Stimulated activated CD8-positive, alpha-beta memory T cell treated with anti-CD3 and anti-CD28 coated beads, Interleukin-15, amount 100 ng/mL, for 1 hour (primary cell): ENCODE measurements around the gene REX1BD.

Experiments used
- DNase-seq: peaks from one replicate; pipeline ENCODE4 v3.0.0-alpha.2; 2020; ENCODE audit warnings: low read depth

Gene REX1BD

DNA sequence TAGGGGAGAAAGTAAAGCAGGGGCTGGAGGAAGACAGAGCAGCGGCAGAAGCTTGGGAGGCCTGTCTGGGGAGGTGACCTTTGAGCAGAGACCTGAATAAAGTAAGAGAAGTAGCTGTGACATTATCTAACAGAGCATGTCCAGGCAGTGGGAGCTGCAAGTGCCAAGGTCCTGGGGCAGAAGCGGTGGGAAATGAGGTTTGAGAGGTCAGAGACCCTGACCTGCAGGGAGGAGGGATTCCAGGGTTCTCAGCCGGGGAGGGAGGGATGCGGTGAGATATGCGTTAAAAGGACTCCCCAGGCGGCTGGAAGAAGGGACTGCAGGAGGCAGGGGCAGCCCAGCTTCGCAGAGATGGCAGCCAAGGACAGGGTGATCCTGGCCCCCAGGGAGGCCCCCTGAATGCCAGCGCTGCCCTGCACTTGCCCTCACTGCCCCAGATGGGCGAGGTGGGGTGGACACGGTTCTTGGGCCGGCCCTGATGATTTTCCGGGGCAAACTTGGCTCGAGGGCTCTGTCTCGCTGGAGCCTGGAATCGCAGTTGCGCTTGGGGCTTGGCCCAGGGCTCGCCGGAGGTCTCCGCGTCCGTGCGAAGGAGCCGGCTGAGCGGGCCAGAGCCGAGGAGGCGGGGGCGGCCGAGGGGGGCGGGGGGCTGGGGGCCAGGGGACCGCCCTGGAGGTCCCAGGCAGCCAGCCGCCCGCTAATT, 14.8 kb downstream of the REX1BD start:
- DNase-seq: no peak

DNA sequence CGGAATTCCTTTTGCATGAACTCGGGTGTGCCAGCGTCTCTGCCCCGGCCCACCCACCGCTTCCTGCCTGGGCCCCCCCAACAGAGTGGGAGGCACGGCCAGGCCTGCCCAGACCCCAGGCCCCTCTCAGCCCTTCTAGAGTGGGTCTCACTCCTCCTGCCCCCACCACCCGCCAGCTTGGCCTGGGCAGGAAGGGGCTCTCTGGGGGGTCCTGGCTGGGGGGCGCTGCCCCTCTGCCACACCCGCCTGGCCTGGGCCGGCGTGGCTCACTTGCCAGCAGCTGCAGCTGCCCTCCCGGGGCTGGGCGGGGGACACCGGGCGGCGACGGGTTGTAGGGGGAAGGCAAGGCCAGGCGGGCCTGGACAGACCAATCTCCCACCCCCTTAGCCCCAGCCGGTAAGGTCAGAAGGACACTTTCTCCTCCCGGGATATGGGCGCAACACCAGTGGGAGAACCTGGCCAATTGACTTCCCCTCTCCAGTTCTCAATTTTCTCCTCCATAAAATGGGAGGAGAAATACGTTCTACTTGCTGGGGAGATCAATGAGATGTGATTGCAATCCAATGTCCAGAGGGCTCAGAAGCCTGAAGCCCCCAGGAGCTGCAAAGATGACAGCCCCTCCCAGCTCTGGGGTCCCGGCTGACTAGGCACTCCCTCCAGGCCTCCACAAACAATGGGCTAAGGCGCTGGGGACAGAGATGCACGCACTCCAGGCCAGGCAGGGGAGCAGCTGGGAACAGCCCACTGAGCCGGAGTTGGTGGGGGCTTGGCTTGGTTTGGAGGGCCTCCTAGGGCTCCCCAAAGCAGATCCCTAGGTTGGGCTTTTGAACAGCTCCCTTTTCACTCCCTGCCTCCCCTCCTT, 15.6 kb downstream of the REX1BD start:
- no peak for DNase-seq

DNA sequence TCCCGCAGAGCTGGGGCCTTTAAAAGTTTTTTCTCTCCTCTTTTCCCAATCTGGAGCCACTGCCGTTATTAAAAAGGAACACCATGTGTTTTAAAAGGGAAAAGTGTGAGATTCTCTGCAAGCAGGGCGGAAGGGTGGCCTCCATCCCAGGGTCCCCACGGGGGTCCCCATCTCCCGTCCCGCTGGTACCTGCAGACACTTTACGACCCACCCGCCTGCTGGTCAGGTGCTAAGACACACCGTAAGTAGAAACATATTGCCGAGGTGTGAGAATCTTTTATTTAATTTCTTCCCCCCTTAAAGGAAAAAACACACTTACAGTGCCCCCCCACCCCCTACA, 16.2 kb downstream of the REX1BD start:
- no peak for DNase-seq

DNA sequence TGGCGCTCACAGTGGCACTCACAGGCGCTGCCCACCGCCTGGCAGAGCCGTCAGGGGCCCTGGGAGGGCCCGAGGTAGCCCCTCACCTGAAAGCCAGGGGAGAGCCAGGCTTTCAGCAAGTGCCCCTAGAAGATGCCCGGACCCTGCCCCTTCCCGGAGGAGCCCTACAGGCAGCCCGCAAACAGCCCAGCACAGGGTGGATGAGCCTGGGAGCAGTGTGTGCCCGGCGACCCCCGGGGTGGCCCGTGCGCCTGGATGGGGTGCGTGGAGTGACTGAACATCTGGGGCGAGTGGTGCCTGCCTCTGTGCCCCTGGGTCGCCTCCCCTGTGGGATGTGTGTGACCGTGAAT, 16.6 kb downstream of the REX1BD start:
- DNase-seq: no peak

DNA sequence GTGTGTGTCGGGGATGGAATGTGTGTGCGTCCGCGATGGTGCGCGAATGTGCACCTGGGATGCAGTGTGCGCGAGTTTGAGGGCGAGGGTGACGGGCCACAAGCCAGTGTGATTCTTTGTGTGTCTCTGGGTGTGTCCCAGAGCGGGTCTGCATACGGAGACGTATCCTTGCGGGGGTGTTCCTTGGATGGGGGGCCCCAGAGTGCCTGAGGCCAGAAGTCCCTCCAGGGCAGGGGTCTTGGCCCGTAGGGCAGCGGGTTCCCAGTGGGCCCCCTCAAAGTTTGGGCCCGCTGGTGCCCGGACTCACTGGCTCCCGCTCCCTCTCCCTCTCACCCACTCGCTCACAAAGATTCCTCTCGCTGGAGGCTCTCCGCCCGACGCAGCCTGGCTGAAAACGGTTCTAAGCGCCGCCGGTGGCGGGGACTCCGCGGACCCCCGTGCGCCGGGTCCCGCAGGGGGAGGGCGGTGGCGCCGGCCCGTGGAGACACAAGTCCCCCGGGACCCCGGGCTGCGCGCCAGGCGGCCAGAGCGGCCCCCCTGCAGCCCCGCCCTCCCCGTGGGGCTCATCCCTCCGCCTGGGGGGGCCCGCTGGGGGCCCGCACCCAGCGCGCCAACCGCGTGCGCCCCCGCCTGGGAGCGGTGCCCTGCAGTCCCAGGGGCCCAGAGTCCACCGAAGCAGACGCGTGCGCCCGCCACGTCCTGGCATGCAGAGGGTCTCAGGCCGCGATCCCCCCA, 17.1 kb downstream of the REX1BD start:
- no peak for DNase-seq

DNA sequence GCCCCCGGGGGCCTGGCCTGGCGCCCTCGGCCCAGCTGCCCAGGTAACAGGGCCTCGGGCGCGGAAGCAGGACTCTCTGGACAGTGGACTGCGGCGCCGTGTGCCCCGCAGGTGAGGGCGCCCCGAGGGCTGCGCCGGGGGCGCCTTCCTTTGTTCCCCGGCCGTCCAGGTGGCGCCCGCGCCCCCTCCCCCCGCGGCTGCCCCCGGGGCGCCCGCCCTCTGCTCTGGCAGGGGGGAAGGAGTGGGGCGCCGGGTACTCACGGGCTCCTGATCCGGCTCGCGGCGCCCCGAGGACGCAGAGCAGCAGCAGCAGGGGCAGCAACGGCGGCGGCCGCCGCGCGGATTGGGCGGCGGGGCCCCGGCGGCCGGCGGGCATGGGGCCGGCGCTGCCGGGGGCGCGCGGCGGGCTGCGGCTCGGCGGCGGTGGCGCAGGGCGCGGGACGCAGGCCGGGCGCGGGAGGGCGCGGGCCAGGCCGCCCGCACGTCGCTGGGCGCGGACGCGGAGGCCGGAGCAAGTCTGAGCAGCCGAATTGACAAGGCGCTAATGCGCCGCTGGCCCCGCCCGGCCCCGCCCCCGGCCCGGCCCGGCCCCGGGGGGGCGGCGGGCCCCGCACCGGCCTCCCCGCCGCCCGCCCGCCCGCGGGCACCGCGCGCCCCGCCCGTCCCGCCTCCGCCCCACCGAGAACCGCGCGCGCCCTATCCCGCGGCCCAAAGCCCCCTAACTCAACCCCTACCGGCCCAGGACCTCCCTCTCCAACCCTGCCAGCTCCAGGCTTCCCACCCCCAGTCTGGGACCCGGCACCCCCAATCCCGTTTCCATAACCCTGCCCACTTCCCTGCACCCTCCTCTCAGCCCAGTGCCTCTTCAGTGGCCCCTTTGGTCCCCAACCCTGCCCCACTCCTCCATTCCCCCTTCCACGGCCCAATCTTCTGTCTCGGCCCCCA, 18.0 kb downstream of the REX1BD start, which contains the start of gene CRLF1:
CRLF1 (minus strand) TSS at position 519 of the 945 bp plus-strand sequence; CDS start at position 376, 143 bp downstream.
- DNase-seq: no peak

DNA sequence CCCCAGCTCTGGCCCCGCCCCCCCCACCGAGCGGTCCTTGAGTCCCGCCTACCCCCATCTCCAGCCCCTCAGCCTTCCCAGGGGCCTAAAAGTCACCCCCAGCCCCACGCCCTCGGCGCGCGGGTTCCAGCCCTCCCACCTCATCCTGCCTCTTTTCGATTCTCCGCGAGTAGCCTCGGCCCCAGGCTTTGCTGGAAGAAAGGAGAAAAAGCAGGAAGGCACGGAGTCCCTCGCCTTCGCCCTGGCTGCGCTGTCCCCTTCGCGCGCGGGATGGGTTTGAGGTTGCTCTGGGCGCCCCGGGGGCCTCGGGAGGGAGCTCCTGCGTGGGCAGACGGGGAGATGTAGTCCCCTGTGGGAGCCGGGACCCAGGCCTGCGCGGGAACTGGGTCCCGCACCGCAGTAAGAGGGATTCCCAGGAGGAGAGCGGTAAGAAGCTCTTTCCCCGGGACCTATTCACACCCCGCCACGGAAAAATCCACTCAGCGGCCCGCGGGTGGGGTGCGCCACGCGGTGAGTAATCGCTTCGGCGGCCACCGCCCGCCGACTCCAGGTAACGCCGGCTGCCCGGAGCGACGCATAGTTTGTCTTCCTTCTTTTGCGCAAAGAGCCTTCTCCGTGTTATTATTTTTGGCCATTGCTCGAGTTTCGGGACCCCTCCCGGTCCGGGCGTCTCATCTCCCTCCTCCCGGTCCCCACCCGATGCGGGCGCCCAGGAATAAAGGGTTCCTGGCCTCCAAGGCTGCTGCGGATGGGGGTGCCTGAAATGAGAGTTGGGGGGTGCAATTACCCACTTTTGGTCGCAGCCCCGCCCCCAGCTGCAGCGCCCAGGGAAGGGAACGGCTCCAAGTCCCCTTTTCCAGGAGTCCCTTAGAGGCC, 18.9 kb downstream of the REX1BD start:
- no peak for DNase-seq

DNA sequence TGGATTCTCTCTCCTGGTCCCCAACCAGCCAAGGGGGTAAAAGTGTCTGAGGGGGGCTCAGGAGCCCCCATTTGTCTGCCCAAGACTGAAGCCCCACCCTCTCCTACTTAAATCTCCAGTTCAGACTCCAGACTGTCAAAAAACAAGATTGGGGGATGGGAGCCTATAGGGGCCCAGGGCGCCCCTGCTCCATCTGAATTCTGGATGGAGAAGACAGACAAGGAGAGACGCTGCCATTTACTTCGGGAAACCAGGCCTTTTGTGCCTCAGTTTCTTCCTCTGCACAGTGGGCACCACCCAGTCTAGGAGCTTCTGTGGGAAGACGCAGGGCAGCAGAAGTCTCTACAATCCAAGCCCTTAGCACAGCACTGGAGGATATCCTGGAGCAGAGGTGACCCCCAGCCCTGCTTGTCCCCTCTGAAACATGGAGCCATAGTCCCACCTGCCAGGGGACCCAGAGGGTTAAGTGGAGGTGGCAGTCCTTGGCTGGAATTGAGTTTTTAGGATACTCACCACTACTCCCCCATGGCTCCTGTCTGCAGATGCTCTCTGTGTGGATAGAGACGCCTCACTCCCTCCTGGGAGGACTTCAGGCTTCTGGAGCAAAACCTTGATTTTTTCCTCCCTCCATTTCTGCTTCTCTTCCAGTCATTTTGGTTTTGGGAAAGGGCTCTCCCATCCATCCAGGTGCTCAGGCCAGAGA, 19.7 kb downstream of the REX1BD start:
- no peak for DNase-seq

DNA sequence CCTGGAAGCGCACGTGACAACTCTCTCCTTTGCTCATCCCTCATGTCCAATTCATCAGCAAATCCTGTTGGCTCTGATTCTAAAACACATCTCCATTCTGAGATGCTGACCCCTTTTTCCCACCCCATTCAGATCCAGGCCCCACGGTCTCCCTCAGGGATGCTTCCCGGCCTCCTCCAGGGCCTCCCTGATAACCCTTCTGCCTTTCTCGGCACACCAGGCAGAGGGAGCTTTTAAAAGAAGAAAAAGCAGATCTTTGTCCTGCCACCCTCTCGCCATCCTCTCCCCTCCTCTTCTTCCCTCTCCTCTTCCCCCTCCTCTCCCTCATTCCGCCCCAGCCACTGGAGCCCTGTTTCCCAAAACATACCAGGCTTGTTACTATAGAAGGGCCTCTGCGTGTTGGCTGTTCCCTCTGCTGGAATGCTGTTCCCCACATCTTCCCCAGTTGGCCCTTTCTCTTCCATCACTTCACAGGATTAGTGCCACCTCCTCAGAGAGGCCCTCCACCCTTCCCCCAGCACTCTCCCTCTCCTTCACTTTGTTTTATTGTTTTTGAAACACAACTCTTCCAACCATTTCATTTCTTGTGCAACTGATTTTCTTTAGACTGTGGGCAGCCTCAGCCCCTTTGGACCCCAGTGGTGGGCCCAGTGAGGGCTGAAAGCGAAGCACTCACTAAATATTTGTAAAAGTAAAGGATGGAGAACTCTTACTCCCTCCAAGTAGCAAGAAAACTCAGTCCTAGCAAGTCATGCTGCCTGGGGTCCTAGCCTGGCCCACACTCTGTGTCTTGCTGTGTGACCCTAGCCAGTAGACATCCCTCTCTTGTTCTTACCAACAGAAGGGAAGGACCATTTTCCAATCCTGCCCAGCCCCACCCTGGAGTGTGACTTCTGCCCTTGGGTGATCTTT, 20.5 kb downstream of the REX1BD start:
- DNase-seq: no peak

DNA sequence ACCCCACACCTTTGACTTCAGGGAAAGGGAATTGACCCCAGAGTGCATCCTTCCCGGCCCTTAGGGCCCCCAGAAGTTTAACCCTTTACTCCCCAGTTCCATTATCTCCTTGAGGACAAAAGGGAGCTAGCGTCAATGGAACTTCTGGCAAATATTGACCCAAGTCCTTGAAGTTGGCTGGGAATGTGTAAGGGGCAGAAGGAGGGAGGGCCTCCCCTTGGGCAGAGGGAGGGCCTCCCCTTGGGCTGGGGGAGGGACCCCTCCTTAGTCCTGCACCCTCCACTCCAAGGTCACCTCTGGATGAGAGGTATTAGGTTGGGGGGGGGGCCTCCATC, 21.1 kb downstream of the REX1BD start:
- no peak for DNase-seq

DNA sequence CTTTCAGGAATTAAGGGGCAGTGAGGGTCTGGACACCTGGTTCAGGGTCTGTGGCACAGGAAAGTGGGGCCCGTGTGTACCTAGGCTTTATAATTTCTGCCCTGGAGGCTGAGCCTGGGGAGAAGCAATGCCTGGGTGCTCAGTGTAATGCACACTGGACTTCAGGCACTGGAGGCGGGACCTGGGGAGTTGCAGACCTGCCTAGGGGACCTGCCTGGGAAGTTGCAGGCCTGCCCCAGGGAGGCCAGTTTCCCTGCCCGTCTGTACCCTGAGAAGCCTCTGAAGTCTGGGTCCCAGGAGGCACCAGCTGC, 21.6 kb downstream of the REX1BD start:
- DNase-seq: no peak

DNA sequence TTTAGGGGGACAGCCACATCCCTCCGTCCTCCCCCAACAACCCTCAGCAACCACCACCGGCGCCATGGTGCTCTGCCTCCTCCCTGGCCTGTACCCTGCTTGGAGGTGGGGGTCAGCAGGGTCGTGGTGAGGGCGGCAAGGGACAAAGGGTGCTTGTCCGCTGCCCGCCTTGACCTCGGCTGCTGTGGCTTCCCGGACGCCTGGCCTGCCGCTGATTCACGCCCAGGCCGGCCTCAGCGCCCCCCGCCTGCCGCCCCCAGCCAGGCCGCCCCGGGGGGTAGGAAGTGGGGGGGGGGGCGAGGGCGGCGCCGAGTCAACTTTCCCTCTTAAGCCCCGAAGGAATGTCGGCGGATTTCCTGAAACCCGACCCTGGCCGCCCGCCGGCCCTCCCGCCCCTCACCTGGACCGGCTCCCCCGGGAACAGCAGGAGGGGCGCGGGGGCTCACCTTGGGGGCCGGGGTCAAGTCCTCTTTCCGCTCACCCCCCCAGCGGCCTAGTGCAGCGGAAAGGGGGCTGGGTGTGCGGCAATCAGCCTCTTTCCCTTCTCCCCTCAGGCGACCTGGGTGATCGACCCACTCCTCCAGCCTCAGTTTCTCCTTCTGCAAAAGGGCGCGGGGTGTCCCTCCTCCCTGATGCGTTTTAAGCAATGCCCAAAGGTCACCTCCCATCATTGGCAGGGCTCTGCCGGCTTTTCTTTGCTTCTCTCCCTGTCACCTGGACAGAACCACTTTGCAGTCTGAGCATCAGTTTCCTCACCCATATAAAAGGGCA, 22.1 kb downstream of the REX1BD start:
- no peak for DNase-seq

DNA sequence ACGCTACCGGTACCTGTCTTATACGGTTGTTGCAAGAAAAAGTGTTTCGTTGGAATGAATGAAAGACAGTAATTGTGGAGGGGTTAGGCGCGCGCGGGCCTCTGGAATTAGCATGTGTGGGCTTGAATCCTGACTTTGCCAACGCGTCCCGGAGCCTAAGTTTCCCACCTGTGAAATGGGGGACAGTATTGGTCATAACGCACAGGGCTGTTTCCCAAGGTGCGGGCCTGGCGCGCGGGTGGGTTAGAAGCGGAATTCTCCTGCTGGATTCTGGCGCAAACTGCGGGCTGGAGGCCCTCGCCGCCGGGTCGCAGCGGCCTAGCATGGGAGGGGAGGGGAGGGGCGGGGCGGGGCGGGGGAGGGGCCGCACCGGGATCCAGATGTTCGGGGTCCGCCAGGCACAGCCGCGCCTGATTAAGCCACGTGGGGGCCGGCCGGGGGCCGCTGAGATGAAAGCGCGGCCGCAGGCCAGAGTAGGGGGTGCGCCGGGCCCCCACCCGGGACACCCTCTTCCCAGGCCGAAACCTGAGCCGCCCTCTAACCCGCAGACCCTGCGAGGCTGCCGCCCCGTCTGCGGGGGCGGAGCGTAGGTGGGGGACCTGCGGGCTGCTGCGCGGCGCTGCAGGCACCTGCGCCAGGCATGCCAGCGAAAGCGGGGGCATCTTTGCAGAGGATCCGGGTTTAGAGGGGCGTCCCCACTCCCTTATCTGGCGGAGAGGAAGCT, 22.9 kb downstream of the REX1BD start:
- DNase-seq: no peak

DNA sequence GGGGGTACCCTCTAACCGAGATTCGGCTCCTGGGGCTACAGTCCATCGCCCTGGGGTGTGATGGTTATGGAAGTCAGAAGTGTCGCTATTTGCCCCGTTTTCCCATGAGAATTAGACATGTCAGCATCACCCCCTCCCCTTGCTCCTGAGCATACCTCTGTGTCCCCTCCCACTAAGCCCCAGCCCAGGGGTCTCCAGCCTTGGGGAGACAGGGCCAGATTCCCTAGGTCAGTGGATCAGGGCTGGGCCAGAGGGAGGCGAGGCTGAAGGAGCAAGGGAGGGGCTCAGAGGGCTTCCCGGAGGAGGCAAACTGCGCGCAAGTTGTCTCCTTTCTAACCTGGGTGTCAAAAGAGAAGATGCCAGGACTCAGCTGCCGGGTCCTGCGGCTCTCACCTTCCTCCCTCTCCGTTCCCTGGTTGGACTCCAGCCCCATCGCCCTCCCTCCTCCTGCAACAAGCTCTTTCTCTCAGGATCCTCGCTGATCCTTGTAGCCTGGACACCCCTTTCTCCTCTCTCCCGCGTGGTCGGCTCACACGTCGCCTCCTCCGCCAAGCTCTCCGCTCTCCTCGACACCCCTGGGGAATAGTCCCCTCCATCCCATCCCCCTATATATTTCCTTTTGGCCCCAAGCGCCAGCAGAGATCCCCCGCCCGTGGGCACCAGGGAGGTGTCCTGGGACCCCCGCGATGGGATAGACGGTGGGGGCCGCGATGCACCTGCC, 23.6 kb downstream of the REX1BD start:
- no peak for DNase-seq

DNA sequence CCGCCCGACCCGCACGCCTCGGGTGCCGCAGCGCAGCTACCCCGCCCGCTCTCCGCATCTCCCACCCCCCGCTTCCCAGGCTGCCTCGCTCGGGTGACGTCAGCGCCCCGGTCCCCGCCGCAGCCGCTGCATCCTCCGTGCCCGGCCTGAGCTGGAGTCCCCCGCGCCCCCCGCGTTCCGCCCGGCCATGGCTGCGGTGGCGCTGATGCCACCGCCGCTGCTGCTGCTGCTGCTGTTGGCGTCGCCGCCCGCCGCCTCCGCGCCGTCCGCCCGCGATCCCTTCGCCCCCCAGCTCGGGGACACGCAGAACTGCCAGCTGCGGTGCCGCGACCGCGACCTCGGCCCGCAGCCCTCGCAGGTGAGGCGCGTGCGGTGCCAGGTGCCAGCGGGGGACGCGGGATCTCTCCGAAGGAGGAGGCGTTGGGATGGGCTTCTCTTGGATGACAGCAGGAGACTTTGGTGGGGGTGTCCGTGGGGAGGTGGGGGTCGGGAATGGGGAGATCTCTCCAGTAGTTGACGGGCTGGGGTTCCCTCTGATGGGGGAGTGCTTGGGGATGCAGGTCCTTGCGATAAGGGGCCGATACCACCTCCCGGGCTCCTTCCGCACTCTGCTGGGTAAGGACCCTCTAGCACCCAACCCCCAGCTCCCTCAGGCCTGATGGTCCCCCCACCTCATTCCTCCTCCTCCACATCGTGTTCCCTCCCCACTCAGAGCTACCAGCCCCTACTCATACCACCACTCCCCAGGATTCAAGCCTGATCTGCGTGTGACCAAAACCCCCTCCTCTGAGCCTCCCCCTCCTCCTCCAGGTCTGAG, 24.4 kb downstream of the REX1BD start, which contains the start of gene TMEM59L:
TMEM59L (plus strand) TSS at position 99 of the 817 bp plus-strand sequence; CDS start at position 188, 89 bp downstream.
- DNase-seq: no peak

DNA sequence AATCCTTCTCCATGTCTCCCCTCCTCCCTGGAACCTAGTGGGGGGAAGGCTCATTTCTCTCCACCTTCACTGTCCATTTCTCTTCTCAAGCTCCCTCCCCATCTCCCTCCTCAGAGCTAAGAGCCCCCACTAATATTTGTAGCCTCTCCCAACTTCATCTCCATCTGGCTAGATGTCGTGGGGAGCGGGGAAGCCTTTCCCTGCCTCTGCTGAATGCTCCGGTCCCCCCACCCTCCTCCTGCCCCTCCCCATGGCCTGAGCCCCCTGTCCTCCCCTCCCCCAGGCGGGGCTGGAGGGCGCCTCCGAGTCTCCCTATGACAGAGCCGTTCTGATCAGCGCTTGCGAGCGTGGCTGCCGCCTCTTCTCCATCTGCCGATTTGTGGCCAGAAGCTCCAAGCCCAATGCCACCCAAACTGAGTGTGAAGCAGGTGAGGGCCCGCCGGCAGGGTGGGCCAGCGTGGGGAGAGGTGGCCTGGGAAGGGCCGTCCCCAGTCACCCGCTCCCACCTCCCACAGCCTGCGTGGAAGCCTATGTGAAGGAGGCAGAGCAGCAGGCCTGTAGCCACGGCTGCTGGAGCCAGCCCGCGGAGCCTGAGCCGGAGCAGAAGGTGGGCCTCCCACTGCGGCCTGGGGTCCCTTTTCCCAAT, 25.1 kb downstream of the REX1BD start:
- DNase-seq: no peak
